CD4-positive, alpha-beta memory T cell (primary cell): Measurements from ENCODE around the gene NAPA. TPM values are rescaled to one million over a fixed set of nuclear protein-coding genes. Genes with fewer than 3 reads are reported as not detected.
A peak's percentile ranks its signal among the peaks of the same experiment; 100 is the strongest.

ENCODE experiments used
- CTCF ChIA-PET: fragments of 350-600 bp; sonication (Branson Sonifier 250); formaldehyde crosslinking; loops from one replicate; lab custom pipeline; 2021; ENCODE audit warnings: inconsistent platforms; ENCODE audit not compliant: partially characterized antibody; lab: Charles Lee
- POLR2A ChIA-PET: fragments of 350-600 bp; sonication (Branson Sonifier 250); formaldehyde crosslinking; loops from one replicate; lab custom pipeline; 2021; ENCODE audit not compliant: partially characterized antibody; lab: Charles Lee
- DNase-seq, 5 donors: peaks; one replicate each; pipeline versions ENCODE4 v3.0.0 to v3.0.0-alpha.2; 2020 to 2022; ENCODE audit warnings: mixed read lengths in 1 of 5
- H3K27ac ChIP-seq: one replicate; pipeline ENCODE4 v1.7.0; 2013; ENCODE audit warnings: low read depth, low read length
- H3K27me3 ChIP-seq: 2 replicates; pipeline ENCODE4 v1.7.0; 2013; ENCODE audit warnings: mild to moderate bottlenecking, low read length, moderate library complexity; ENCODE audit not compliant: insufficient read depth
- H3K36me3 ChIP-seq: 2 replicates; pipeline ENCODE4 v1.7.0; 2013; ENCODE audit warnings: mild to moderate bottlenecking, low read length, moderate library complexity; ENCODE audit not compliant: insufficient read depth
- H3K4me1 ChIP-seq: 2 replicates; pipeline ENCODE4 v1.7.0; 2013; ENCODE audit warnings: mild to moderate bottlenecking, low read length, moderate library complexity; ENCODE audit not compliant: insufficient read depth
- H3K4me3 ChIP-seq, 2 donors: one replicate each; pipeline ENCODE4 v1.7.0; 2013; ENCODE audit warnings: low read length in 2 of 2, mild to moderate bottlenecking in 1 of 2
- H3K9me3 ChIP-seq, 2 donors: one replicate each; pipeline ENCODE4 v1.7.0; 2013; ENCODE audit warnings: low read length in 2 of 2, control low read depth in 1 of 2; ENCODE audit not compliant: control insufficient read depth in 1 of 2
- H3K27ac Mint-ChIP-seq, 7 donors: one replicate each; pipeline ENCODE4 v1.8.0; 2020 to 2021; ENCODE audit warnings: mixed read lengths in 7 of 7, mild to moderate bottlenecking in 6 of 7, inconsistent platforms in 3 of 7, moderate library complexity in 3 of 7
- H3K27me3 Mint-ChIP-seq, 2 donors: one replicate each; pipeline ENCODE4 v1.8.0; 2020 to 2021; ENCODE audit warnings: mixed read lengths in 2 of 2
- H3K36me3 Mint-ChIP-seq, 2 donors: one replicate each; pipeline ENCODE4 v1.8.0; 2020 to 2021; ENCODE audit warnings: mixed read lengths in 2 of 2, inconsistent platforms in 1 of 2, mild to moderate bottlenecking in 1 of 2
- H3K4me1 Mint-ChIP-seq, 4 donors: one replicate each; pipeline ENCODE4 v1.8.0; 2020 to 2021; ENCODE audit warnings: mixed read lengths in 4 of 4, mild to moderate bottlenecking in 1 of 4
- H3K4me3 Mint-ChIP-seq, 8 donors: one replicate each; pipeline ENCODE4 v1.8.0; 2020 to 2021; ENCODE audit warnings: mixed read lengths in 8 of 8, mild to moderate bottlenecking in 7 of 8, moderate library complexity in 6 of 8, inconsistent platforms in 3 of 8
- H3K9me3 Mint-ChIP-seq, 8 donors: one replicate each; pipeline ENCODE4 v1.8.0; 2020 to 2021; ENCODE audit warnings: mixed read lengths in 8 of 8, mild to moderate bottlenecking in 5 of 8, inconsistent platforms in 3 of 8, moderate library complexity in 1 of 8
- intact Hi-C: fragments of 100-400 bp; cut with micrococcal nuclease; formaldehyde crosslinking; loops from one replicate; pipeline ENCODE4 v1.15.1; 2023
- polyA plus RNA-seq, 2 donors: library from polyadenylated mRNA; unstranded; fragments of 300-500 nt; fragmentation: Illumina TruSeq; gene quantifications; one replicate each; pipeline ENCODE4 v1.2.3, GENCODE V29; 2021
- total RNA-seq, 2 experiments: library from RNA; stranded (reverse); gene quantifications; one replicate each; pipeline ENCODE4 v1.2.3, GENCODE V29; 2021

NAPA gene
- total and polyA plus RNA-seq, 4 experiments from 2014 or later, result 84.1 to 129 (median 89.4) TPM

GRCh38 chr19:47497050-47497766 is 17.7 kb downstream of the NAPA start:
- Histone ChIP-seq H3K27ac (no peak overlapping the region), H3K36me3 (peaks cover 47% of the 10 kb centered on the region), H3K4me3 (no peak overlapping the region), H3K9me3 (no peaks in the 10 kb centered on the region), H3K4me1 (no peaks in the 10 kb centered on the region), H3K27me3 (no peaks in the 10 kb centered on the region)
- ChIA-PET CTCF (interaction anchor here (1.6 kb wide), 1 partner anchor 53 kb away, joined by 3 read pairs; no protein-coding TSS in a partner anchor), POLR2A (interaction anchor here (0.8 to 1.8 kb wide), 2 partner anchors 13 kb away, joined by 3 to 5 read pairs; partner anchors contain the start of gene KPTN)
- no peak for DNase-seq
- Mint-ChIP-seq H3K27ac (peak overlapping the region in 2 of 7 donors; percentile 26 to 29), H3K36me3 (peaks cover 13 to 57% of the 10 kb centered on the region in 2 donors), H3K4me3 (no peak overlapping the region), H3K9me3 (no peaks in the 10 kb centered on the region), H3K4me1 (peaks cover 0 to 4% (median 2%) of the 10 kb centered on the region in 4 donors), H3K27me3 (no peaks in the 10 kb centered on the region)
- intact Hi-C loops, result no loop called here

GRCh38 chr19:47495478-47496372 is 19.1 kb downstream of the NAPA start:
- H3K4me1 Mint-ChIP-seq, result peaks cover 0 to 4% (median 2%) of the 10 kb centered on the region in 4 donors
- peaks cover 46% of the 10 kb centered on the region for H3K36me3 ChIP-seq
- H3K4me3 ChIP-seq, result no peak overlapping the region
- peak in 1 of 5 donors; percentile 22 for DNase-seq
- intact Hi-C loops, result no loop called here
- CTCF ChIA-PET, result interaction anchor here (1.6 kb wide), 1 partner anchor 55 kb away, joined by 3 read pairs; no protein-coding TSS in a partner anchor
- no peaks in the 10 kb centered on the region for H3K9me3 ChIP-seq
- no peak overlapping the region for H3K4me3 Mint-ChIP-seq
- no peaks in the 10 kb centered on the region for H3K4me1 ChIP-seq
- H3K36me3 Mint-ChIP-seq, result peaks cover 7 to 61% of the 10 kb centered on the region in 2 donors
- no peaks in the 10 kb centered on the region for H3K27me3 Mint-ChIP-seq
- H3K27ac ChIP-seq, result no peak overlapping the region
- H3K9me3 Mint-ChIP-seq, result no peaks in the 10 kb centered on the region
- no peaks in the 10 kb centered on the region for H3K27me3 ChIP-seq
- peak overlapping the region in 4 of 7 donors; percentile 2 to 47 (median 22) for H3K27ac Mint-ChIP-seq
- POLR2A ChIA-PET, result interaction anchor here (1.2 to 2.0 kb wide), 2 partner anchors 12 to 14 kb away, joined by 3 to 5 read pairs; partner anchors contain the start of gene KPTN

GRCh38 chr19:47494729-47495128 is 20.1 kb downstream of the NAPA start:
- Mint-ChIP-seq H3K9me3 (peaks cover 0 to 2% (median 0%) of the 10 kb centered on the region in 8 donors), H3K36me3 (peaks cover 11 to 63% of the 10 kb centered on the region in 2 donors), H3K4me3 (no peak overlapping the region), H3K4me1 (peaks cover 0 to 8% (median 2%) of the 10 kb centered on the region in 4 donors), H3K27ac (peak overlapping the region in 1 of 7 donors; percentile 55), H3K27me3 (no peaks in the 10 kb centered on the region)
- Histone ChIP-seq H3K36me3 (peaks cover 46% of the 10 kb centered on the region), H3K4me1 (no peaks in the 10 kb centered on the region), H3K27ac (no peak overlapping the region), H3K9me3 (no peaks in the 10 kb centered on the region), H3K4me3 (no peak overlapping the region), H3K27me3 (no peaks in the 10 kb centered on the region)
- peak in 1 of 5 donors; percentile 4 for DNase-seq
- intact Hi-C loops, result no loop called here
- CTCF ChIA-PET, result no interaction called here
- POLR2A ChIA-PET, result interaction anchor here (1.2 to 2.0 kb wide), 2 partner anchors 11 to 15 kb away, joined by 3 to 5 read pairs; partner anchors contain the start of gene KPTN

GRCh38 chr19:47494211-47494547 is 20.7 kb downstream of the NAPA start:
- H3K9me3 ChIP-seq, result no peaks in the 10 kb centered on the region
- H3K4me3 ChIP-seq, result no peak overlapping the region
- Mint-ChIP-seq H3K4me3 (no peak overlapping the region), H3K36me3 (peaks cover 11 to 62% of the 10 kb centered on the region in 2 donors), H3K4me1 (peaks cover 0 to 9% (median 2%) of the 10 kb centered on the region in 4 donors), H3K9me3 (peaks cover 0 to 2% (median 0%) of the 10 kb centered on the region in 8 donors), H3K27ac (peak overlapping the region in 1 of 7 donors; percentile 19), H3K27me3 (no peaks in the 10 kb centered on the region)
- H3K27ac ChIP-seq, result no peak overlapping the region
- intact Hi-C loops, result no loop called here
- DNase-seq, result peak in 1 of 5 donors; percentile 7
- ChIA-PET CTCF (no interaction called here), POLR2A (interaction anchor here (1.2 to 2.0 kb wide), 2 partner anchors 11 to 15 kb away, joined by 3 to 5 read pairs; partner anchors contain the start of gene KPTN)
- no peaks in the 10 kb centered on the region for H3K27me3 ChIP-seq
- no peaks in the 10 kb centered on the region for H3K4me1 ChIP-seq
- peaks cover 52% of the 10 kb centered on the region for H3K36me3 ChIP-seq

- no peak overlapping the region for H3K4me3 Mint-ChIP-seq
- ChIA-PET POLR2A (no interaction called here), CTCF (interaction anchor here (0.6 kb wide), 1 partner anchor 683 kb away, joined by 5 read pairs; no protein-coding TSS in a partner anchor)
- peak overlapping the region in 4 of 7 donors; percentile 3 to 78 (median 48) for H3K27ac Mint-ChIP-seq
- peaks cover 55% of the 10 kb centered on the region for H3K36me3 ChIP-seq
- H3K4me1 ChIP-seq, result no peaks in the 10 kb centered on the region
- no peaks in the 10 kb centered on the region for H3K27me3 Mint-ChIP-seq
- no peak overlapping the region for H3K27ac ChIP-seq
- H3K4me3 ChIP-seq, result no peak overlapping the region
- peak in 1 of 5 donors; percentile 38 for DNase-seq
- H3K27me3 ChIP-seq, result no peaks in the 10 kb centered on the region
- no peaks in the 10 kb centered on the region for H3K9me3 ChIP-seq
- H3K9me3 Mint-ChIP-seq, result peaks cover 0 to 2% (median 0%) of the 10 kb centered on the region in 8 donors
- peaks cover 7 to 56% of the 10 kb centered on the region in 2 donors for H3K36me3 Mint-ChIP-seq
- H3K4me1 Mint-ChIP-seq, result peaks cover 0 to 7% (median 2%) of the 10 kb centered on the region in 4 donors
- intact Hi-C loops, result no loop called here
These were observed 21.3 kb downstream of the NAPA start for GRCh38 chr19:47493378-47494210.

GRCh38 chr19:47492571-47493377 is 22.1 kb downstream of the NAPA start:
- intact Hi-C loops, result no loop called here
- Histone ChIP-seq H3K36me3 (peaks cover 55% of the 10 kb centered on the region), H3K27me3 (no peaks in the 10 kb centered on the region), H3K4me1 (no peaks in the 10 kb centered on the region), H3K9me3 (no peaks in the 10 kb centered on the region), H3K27ac (no peak overlapping the region), H3K4me3 (no peak overlapping the region)
- CTCF ChIA-PET, result no interaction called here
- Mint-ChIP-seq H3K4me3 (no peak overlapping the region), H3K27ac (peak overlapping the region in 3 of 7 donors; percentile 21 to 35 (median 29)), H3K27me3 (no peaks in the 10 kb centered on the region), H3K9me3 (peaks cover 0 to 2% (median 0%) of the 10 kb centered on the region in 8 donors), H3K36me3 (peaks cover 7 to 52% of the 10 kb centered on the region in 2 donors), H3K4me1 (peaks cover 0 to 7% (median 2%) of the 10 kb centered on the region in 4 donors)
- POLR2A ChIA-PET, result no interaction called here
- peak in 1 of 5 donors; percentile 30 for DNase-seq
